H1 (cell line): Measurements from ENCODE around the gene CROCC2.

Experiments used
- CTCF ChIP-seq, 3 experiments: IDR thresholded peaks; 1 replicate in 2 of 3; 2 replicates in 1 of 3; pipeline versions ENCODE4 v1.5.1 to v1.6.1; 2011; ENCODE audit warnings: low read length in 3 of 3, mild to moderate bottlenecking in 3 of 3, inconsistent platforms in 2 of 3, low read depth in 1 of 3, moderate library complexity in 1 of 3; ENCODE audit not compliant: insufficient read depth in 1 of 3; ENCODE audit errors: control extremely low read depth in 1 of 3
- EP300 ChIP-seq, 2 experiments: IDR thresholded peaks; 1 replicate in 1 of 2; 2 replicates in 1 of 2; pipeline ENCODE4 v1.6.1; 2011 to 2012; ENCODE audit warnings: low read depth in 2 of 2, low read length in 2 of 2, mild to moderate bottlenecking in 2 of 2, borderline replicate concordance in 1 of 2, inconsistent platforms in 1 of 2, moderate library complexity in 1 of 2
- POLR2AphosphoS5 ChIP-seq: IDR thresholded peaks from 2 replicates; pipeline ENCODE4 v1.6.1; 2011; ENCODE audit warnings: low read depth, low read length
- RAD21 ChIP-seq, 2 experiments: IDR thresholded peaks in 1 of 2; conservative IDR thresholded peaks in 1 of 2; 2 replicates each; pipeline ENCODE4 v1.6.1; 2011; ENCODE audit warnings: low read depth in 2 of 2, low read length in 2 of 2, improper control_type of control experiment in 1 of 2, inconsistent platforms in 1 of 2, mild to moderate bottlenecking in 1 of 2, moderate library complexity in 1 of 2
- YY1 ChIP-seq: IDR thresholded peaks from 2 replicates; pipeline ENCODE4 v1.6.1; 2011; ENCODE audit warnings: low read depth, mild to moderate bottlenecking, low read length

- TF ChIP-seq YY1 (no peak), POLR2AphosphoS5 (no peak), CTCF (IDR thresholded peaks at IDR 0.05; ENCODE audit: control extremely low read depth in 1 of 3, insufficient read depth in 1 of 3, low read depth in 1 of 3, low read length in 3 of 3) (no peak), EP300 (IDR thresholded peaks at IDR 0.05; ENCODE audit: borderline replicate concordance in 1 of 2, low read depth in 2 of 2, low read length in 2 of 2) (no peak), RAD21 (IDR thresholded peaks at IDR 0.05 in 1 of 2, conservative IDR thresholded peaks at IDR 0.05 in 1 of 2; ENCODE audit: low read depth in 2 of 2, low read length in 2 of 2) (no peak)
These were observed 21.2 kb downstream of the CROCC2 start for GRCh38 chr2:240927390-240927781.
